Liver (tissue), 9 donors: ENCODE data around the gene MAPK1IP1L. TPM values are rescaled to one million over a fixed set of nuclear protein-coding genes. Genes with fewer than 3 reads are reported as not detected.
A peak's percentile ranks its signal among the peaks of the same experiment; 100 is the strongest.

Experiments
- DNase-seq: peaks from one replicate; pipeline ENCODE4 v3.0.0-alpha.2; 2017; ENCODE audit warnings: low spot score
- H3K27ac ChIP-seq, 2 donors: one replicate each; pipeline ENCODE4 v1.7.0; 2013; ENCODE audit warnings: inconsistent platforms in 2 of 2, low read length in 2 of 2, control low read depth in 1 of 2, low read depth in 1 of 2, mild to moderate bottlenecking in 1 of 2
- H3K27me3 ChIP-seq, 4 donors: one replicate each; pipeline versions ENCODE4 v1.6.1 to v1.7.0; 2013; ENCODE audit warnings: low read length in 3 of 4, inconsistent platforms in 1 of 4, mild to moderate bottlenecking in 1 of 4, moderate library complexity in 1 of 4; ENCODE audit not compliant: control insufficient read depth in 4 of 4, insufficient read depth in 4 of 4
- H3K36me3 ChIP-seq, 4 donors: one replicate each; pipeline versions ENCODE4 v1.6.1 to v1.7.0; 2013; ENCODE audit warnings: low read length in 3 of 4, mild to moderate bottlenecking in 3 of 4, low read depth in 1 of 4, moderate library complexity in 1 of 4; ENCODE audit not compliant: control insufficient read depth in 4 of 4, insufficient read depth in 3 of 4
- H3K4me1 ChIP-seq, 4 donors: one replicate each; pipeline versions ENCODE4 v1.6.1 to v1.7.0; 2013; ENCODE audit warnings: low read length in 3 of 4, mild to moderate bottlenecking in 3 of 4, moderate library complexity in 1 of 4; ENCODE audit not compliant: control insufficient read depth in 4 of 4, insufficient read depth in 4 of 4
- H3K4me3 ChIP-seq, 3 donors: one replicate each; pipeline versions ENCODE4 v1.6.1 to v1.7.0; 2013; ENCODE audit warnings: low read length in 3 of 3, control low read depth in 1 of 3, low read depth in 1 of 3, mild to moderate bottlenecking in 1 of 3
- H3K9ac ChIP-seq, 2 donors: one replicate each; pipeline ENCODE4 v1.7.0; 2013; ENCODE audit warnings: low read length in 2 of 2, mild to moderate bottlenecking in 2 of 2, moderate library complexity in 2 of 2, control low read depth in 1 of 2, low read depth in 1 of 2
- H3K9me3 ChIP-seq, 4 donors: one replicate each; pipeline versions ENCODE4 v1.6.1 to v1.7.0; 2013; ENCODE audit warnings: low read length in 3 of 4; ENCODE audit not compliant: control insufficient read depth in 4 of 4
- EGR1 ChIP-seq, 2 donors: IDR thresholded peaks; 2 replicates each; pipeline ENCODE4 v1.6.1; 2016 to 2018; ENCODE audit warnings: antibody characterized with exemption in 2 of 2, low read depth in 2 of 2
- FOXA1 ChIP-seq: IDR thresholded peaks from 2 replicates; pipeline ENCODE4 v1.6.1; 2016; ENCODE audit warnings: antibody characterized with exemption
- FOXA2 ChIP-seq: IDR thresholded peaks from 2 replicates; pipeline ENCODE4 v1.6.1; 2016; ENCODE audit warnings: antibody characterized with exemption
- GABPA ChIP-seq, 2 donors: IDR thresholded peaks in 1 of 2; conservative IDR thresholded peaks in 1 of 2; 2 replicates each; pipeline ENCODE4 v1.6.1; 2016; ENCODE audit warnings: antibody characterized with exemption in 2 of 2, mild to moderate bottlenecking in 1 of 2, moderate library complexity in 1 of 2
- HNF4A ChIP-seq, 2 donors: conservative IDR thresholded peaks; 2 replicates each; pipeline ENCODE4 v1.6.1; 2016; ENCODE audit warnings: antibody characterized with exemption in 2 of 2, mild to moderate bottlenecking in 2 of 2
- HNF4G ChIP-seq: IDR thresholded peaks from 2 replicates; pipeline ENCODE4 v1.6.1; 2016; ENCODE audit warnings: antibody characterized with exemption
- JUND ChIP-seq, 2 donors: IDR thresholded peaks; 2 replicates each; pipeline ENCODE4 v1.6.1; 2016; ENCODE audit warnings: antibody characterized with exemption in 2 of 2
- NR2F2 ChIP-seq: IDR thresholded peaks from 2 replicates; pipeline ENCODE4 v1.6.1; 2016; ENCODE audit warnings: antibody characterized with exemption
- RAD21 ChIP-seq, 2 donors: IDR thresholded peaks; 2 replicates each; pipeline ENCODE4 v1.6.1; 2016; ENCODE audit warnings: antibody characterized with exemption in 2 of 2, mild to moderate bottlenecking in 2 of 2
- SP1 ChIP-seq: IDR thresholded peaks from 2 replicates; pipeline ENCODE4 v1.6.1; 2018; ENCODE audit warnings: antibody characterized with exemption, mild to moderate bottlenecking
- TAF1 ChIP-seq: conservative IDR thresholded peaks from 2 replicates; pipeline ENCODE4 v1.6.1; 2016; ENCODE audit warnings: antibody characterized with exemption, mild to moderate bottlenecking
- YY1 ChIP-seq: IDR thresholded peaks from 2 replicates; pipeline ENCODE4 v1.6.1; 2016; ENCODE audit warnings: antibody characterized with exemption, mild to moderate bottlenecking
- WGBS: extraction: QIAGEN DNeasy Blood & Tissue Kit; methylation state at CpG from one replicate; pipeline ENCODE4 v1.1.7; 2013; 5-methylcytosine and 5-hydroxymethylcytosine counted together
- polyA plus RNA-seq, 2 donors: library from polyadenylated mRNA; stranded (reverse) in 1 of 2; unstranded in 1 of 2; fragments of 200-250 nt in 1 of 2; fragments of >200 nt in 1 of 2; fragmentation: Nextera tagmentation in 1 of 2; extraction: Ambion mirVana in 1 of 2; gene quantifications; one replicate each; pipeline versions ENCODE4 v1.2.1 to v1.2.3, GENCODE V29; 2013 to 2015
- total RNA-seq, 2 donors: library from RNA; depleted of rRNA; stranded (reverse); fragments of >200 nt; gene quantifications; one replicate each; pipeline ENCODE4 v1.2.3, GENCODE V29; 2014
- TF ChIP-seq, protein P1 (sequence below): IDR thresholded peaks from 2 replicates; pipeline ENCODE4 v1.6.1; 2016; ENCODE audit warnings: antibody characterized with exemption, mild to moderate bottlenecking
- TF ChIP-seq, protein P2 (sequence below): fragments of 150-350 bp; IDR thresholded peaks from 2 replicates; pipeline ENCODE4 v1.5.1; 2017; ENCODE audit warnings: improper control_type of control experiment, low read depth, low read length; ENCODE audit not compliant: missing input control
- TF ChIP-seq, protein P3 (sequence below): IDR thresholded peaks from 2 replicates; pipeline ENCODE4 v1.6.1; 2016; ENCODE audit warnings: antibody characterized with exemption
- TF ChIP-seq, protein P4 (sequence below): IDR thresholded peaks from 2 replicates; pipeline ENCODE4 v1.6.1; 2016; ENCODE audit warnings: antibody characterized with exemption
- TF ChIP-seq, protein P5 (sequence below): IDR thresholded peaks from 2 replicates; pipeline ENCODE4 v1.6.1; 2016; ENCODE audit warnings: antibody characterized with exemption
- donor health status: healthy.
- donor health status: healthy.
- donor health status: healthy.
- donor health status: healthy.
- donor health status: healthy.

The MAPK1IP1L gene
- total and polyA plus RNA-seq, 4 donors: 11.8 to 25.2 (median 17.7) TPM

DNA sequence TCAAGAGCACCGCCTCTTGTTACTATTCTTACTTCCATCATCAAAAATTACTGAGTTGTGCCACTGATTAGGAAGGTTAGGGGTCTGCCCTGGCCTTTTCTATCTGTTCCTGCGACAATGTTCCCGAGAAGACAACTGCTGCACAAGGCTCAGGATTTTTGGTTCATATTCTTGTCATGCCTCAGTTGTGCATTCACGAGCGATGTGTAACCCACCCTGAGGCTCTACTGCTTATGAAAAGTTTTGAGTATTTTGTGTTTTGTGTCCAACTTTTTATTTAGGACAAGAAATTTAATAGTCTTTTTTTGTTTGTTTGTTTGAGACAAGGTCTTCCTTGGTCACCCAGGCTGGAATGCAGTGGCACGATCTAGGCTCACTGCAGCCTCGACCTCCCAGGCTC is 54.5 kb downstream of the MAPK1IP1L start:
- H3K4me1 ChIP-seq: peaks cover 2 to 12% (median 4%) of the 10 kb centered on the region in 4 donors
- H3K27ac ChIP-seq: no peak overlapping the region

DNA sequence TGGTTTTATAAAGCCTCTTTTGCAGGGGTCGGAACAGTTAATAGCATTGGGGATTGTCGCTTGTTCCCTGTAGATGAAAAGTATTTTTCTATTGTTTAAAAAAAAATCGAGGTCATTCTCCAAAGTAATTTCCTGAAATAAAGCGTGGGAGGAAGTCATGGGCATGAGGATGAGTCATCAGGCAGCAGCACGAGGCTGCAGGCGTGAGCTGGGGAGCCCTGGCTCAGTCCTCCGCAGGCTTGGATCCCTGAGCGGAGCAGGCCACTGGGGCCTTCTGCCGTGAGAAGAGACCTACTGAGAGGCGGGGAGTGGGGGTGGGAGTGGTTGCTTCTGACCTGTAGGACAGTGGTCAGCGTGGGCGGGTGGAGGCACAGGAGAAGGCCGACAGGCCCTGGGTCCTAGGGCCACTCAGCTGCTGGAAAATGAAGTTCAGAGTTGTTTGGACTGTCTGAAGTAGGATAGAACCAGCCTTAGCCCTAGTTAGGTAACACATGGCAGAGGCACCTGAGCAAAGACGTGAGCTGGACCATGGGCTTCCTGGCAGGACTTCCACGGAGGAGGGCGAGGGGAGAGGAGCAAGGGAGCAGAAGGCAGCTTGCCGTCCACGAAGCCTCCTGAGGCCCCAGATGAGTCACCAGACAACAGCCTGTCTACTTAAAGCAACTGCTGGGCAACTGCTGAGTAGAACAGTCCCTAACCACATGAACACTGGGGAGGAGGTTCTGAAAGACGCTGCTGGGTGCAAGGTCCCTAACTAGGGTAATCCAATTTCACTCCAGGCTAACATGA is 56.5 kb downstream of the MAPK1IP1L start:
- DNase-seq: no peak
- H3K4me1 ChIP-seq: no peaks in the 10 kb centered on the region
- no peaks in the 10 kb centered on the region for H3K36me3 ChIP-seq
- no peaks in the 10 kb centered on the region for H3K27me3 ChIP-seq
- 61% methylated on average over 19 of the region's 19 CpGs for WGBS
- H3K9ac ChIP-seq: peak overlapping the region in 1 of 2 donors; percentile 44
- H3K27ac ChIP-seq: peak overlapping the region; percentile 44 to 53
- H3K9me3 ChIP-seq: no peaks in the 10 kb centered on the region
- no peak overlapping the region for H3K4me3 ChIP-seq
- TF ChIP-seq TAF1 (no peak), NR2F2 (peak; percentile 35), HNF4A (conservative IDR thresholded peaks at IDR 0.05) (no peak), EGR1 (IDR thresholded peaks at IDR 0.05; ENCODE audit: low read depth in 2 of 2) (peak in 1 of 2 donors; percentile 75), GABPA (IDR thresholded peaks at IDR 0.05 in 1 of 2, conservative IDR thresholded peaks at IDR 0.05 in 1 of 2) (no peak), FOXA2 (no peak), FOXA1 (no peak), SP1 (peak; percentile 40), JUND (IDR thresholded peaks at IDR 0.05) (peak; percentile 97), YY1 (no peak), RAD21 (IDR thresholded peaks at IDR 0.05) (no peak), HNF4G (no peak)
- TF ChIP-seq, protein P1, sequence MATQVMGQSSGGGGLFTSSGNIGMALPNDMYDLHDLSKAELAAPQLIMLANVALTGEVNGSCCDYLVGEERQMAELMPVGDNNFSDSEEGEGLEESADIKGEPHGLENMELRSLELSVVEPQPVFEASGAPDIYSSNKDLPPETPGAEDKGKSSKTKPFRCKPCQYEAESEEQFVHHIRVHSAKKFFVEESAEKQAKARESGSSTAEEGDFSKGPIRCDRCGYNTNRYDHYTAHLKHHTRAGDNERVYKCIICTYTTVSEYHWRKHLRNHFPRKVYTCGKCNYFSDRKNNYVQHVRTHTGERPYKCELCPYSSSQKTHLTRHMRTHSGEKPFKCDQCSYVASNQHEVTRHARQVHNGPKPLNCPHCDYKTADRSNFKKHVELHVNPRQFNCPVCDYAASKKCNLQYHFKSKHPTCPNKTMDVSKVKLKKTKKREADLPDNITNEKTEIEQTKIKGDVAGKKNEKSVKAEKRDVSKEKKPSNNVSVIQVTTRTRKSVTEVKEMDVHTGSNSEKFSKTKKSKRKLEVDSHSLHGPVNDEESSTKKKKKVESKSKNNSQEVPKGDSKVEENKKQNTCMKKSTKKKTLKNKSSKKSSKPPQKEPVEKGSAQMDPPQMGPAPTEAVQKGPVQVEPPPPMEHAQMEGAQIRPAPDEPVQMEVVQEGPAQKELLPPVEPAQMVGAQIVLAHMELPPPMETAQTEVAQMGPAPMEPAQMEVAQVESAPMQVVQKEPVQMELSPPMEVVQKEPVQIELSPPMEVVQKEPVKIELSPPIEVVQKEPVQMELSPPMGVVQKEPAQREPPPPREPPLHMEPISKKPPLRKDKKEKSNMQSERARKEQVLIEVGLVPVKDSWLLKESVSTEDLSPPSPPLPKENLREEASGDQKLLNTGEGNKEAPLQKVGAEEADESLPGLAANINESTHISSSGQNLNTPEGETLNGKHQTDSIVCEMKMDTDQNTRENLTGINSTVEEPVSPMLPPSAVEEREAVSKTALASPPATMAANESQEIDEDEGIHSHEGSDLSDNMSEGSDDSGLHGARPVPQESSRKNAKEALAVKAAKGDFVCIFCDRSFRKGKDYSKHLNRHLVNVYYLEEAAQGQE: no peak
- TF ChIP-seq, protein P2, sequence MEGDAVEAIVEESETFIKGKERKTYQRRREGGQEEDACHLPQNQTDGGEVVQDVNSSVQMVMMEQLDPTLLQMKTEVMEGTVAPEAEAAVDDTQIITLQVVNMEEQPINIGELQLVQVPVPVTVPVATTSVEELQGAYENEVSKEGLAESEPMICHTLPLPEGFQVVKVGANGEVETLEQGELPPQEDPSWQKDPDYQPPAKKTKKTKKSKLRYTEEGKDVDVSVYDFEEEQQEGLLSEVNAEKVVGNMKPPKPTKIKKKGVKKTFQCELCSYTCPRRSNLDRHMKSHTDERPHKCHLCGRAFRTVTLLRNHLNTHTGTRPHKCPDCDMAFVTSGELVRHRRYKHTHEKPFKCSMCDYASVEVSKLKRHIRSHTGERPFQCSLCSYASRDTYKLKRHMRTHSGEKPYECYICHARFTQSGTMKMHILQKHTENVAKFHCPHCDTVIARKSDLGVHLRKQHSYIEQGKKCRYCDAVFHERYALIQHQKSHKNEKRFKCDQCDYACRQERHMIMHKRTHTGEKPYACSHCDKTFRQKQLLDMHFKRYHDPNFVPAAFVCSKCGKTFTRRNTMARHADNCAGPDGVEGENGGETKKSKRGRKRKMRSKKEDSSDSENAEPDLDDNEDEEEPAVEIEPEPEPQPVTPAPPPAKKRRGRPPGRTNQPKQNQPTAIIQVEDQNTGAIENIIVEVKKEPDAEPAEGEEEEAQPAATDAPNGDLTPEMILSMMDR: no peak
- TF ChIP-seq, protein P3, sequence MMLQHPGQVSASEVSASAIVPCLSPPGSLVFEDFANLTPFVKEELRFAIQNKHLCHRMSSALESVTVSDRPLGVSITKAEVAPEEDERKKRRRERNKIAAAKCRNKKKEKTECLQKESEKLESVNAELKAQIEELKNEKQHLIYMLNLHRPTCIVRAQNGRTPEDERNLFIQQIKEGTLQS: no peak
- TF ChIP-seq, protein P4, sequence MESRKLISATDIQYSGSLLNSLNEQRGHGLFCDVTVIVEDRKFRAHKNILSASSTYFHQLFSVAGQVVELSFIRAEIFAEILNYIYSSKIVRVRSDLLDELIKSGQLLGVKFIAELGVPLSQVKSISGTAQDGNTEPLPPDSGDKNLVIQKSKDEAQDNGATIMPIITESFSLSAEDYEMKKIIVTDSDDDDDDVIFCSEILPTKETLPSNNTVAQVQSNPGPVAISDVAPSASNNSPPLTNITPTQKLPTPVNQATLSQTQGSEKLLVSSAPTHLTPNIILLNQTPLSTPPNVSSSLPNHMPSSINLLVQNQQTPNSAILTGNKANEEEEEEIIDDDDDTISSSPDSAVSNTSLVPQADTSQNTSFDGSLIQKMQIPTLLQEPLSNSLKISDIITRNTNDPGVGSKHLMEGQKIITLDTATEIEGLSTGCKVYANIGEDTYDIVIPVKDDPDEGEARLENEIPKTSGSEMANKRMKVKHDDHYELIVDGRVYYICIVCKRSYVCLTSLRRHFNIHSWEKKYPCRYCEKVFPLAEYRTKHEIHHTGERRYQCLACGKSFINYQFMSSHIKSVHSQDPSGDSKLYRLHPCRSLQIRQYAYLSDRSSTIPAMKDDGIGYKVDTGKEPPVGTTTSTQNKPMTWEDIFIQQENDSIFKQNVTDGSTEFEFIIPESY: no peak

More for the DNA sequence above, 54.5 kb downstream of the MAPK1IP1L start:
- no peak overlapping the region for H3K9ac ChIP-seq
- no peak overlapping the region for H3K4me3 ChIP-seq
- H3K36me3 ChIP-seq: no peaks in the 10 kb centered on the region
- DNase-seq: no peak
- H3K27me3 ChIP-seq: no peaks in the 10 kb centered on the region
- TF ChIP-seq YY1 (no peak), JUND (IDR thresholded peaks at IDR 0.05) (no peak), EGR1 (IDR thresholded peaks at IDR 0.05; ENCODE audit: low read depth in 2 of 2) (no peak), FOXA2 (no peak), TAF1 (no peak), HNF4G (no peak), NR2F2 (no peak), RAD21 (IDR thresholded peaks at IDR 0.05) (no peak), FOXA1 (no peak), GABPA (IDR thresholded peaks at IDR 0.05 in 1 of 2, conservative IDR thresholded peaks at IDR 0.05 in 1 of 2) (no peak), SP1 (no peak), HNF4A (conservative IDR thresholded peaks at IDR 0.05) (no peak)
- TF ChIP-seq, protein P3: no peak
- TF ChIP-seq, protein P5, sequence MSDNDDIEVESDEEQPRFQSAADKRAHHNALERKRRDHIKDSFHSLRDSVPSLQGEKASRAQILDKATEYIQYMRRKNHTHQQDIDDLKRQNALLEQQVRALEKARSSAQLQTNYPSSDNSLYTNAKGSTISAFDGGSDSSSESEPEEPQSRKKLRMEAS: no peak
- TF ChIP-seq, protein P4: no peak
- WGBS: 89% methylated on average over 7 of the region's 7 CpGs
- no peaks in the 10 kb centered on the region for H3K9me3 ChIP-seq
